Stimulated activated naive CD4-positive, alpha-beta T cell (primary cell): ENCODE measurements around the gene PIEZO2.

Experiments
- DNase-seq, 6 experiments: peaks; one replicate each; lab custom pipeline; 2025; lab: John Stamatoyannopoulos, UW

The PIEZO2 gene

DNA sequence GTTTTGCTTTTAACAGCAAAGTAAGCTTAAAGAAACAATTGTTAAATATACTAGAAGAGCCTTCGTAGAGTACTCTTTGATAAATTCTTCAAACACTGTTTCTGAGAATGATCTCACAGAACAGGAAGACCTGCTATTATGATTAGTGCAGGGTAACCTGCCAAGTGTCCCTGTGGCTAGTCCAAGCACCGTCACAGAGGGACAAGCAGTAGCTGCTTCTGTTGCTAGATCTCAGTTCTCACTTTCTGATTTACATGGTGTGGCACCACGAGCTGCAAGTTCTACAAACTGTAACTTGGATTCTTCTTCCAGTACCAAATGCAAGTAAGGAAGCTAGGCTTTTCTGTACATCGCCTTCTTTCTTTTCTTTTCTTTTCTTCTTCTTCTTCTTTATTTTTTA, 121.5 kb downstream of the PIEZO2 start:
- DNase-seq, result no peak

DNA sequence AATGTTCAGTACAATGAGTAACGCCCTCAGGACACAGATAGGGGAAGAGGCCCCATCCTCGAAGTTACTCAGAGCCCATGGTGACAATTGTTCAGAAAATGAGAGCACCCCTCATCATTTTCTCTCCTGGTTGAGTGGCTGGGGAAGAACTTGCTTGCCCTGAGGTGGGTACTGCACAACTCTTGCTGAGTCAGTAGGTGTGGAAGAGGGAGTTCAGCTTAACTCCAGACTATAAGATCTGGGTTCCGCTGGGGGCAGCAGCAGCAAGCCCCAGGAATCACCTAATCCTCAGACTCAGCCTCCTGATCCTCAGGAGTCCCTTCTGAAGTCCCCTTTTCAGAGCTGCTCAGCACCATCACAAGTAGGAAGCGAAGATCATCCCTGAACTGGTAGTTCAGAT, 123.7 kb downstream of the PIEZO2 start:
- no peak for DNase-seq

DNA sequence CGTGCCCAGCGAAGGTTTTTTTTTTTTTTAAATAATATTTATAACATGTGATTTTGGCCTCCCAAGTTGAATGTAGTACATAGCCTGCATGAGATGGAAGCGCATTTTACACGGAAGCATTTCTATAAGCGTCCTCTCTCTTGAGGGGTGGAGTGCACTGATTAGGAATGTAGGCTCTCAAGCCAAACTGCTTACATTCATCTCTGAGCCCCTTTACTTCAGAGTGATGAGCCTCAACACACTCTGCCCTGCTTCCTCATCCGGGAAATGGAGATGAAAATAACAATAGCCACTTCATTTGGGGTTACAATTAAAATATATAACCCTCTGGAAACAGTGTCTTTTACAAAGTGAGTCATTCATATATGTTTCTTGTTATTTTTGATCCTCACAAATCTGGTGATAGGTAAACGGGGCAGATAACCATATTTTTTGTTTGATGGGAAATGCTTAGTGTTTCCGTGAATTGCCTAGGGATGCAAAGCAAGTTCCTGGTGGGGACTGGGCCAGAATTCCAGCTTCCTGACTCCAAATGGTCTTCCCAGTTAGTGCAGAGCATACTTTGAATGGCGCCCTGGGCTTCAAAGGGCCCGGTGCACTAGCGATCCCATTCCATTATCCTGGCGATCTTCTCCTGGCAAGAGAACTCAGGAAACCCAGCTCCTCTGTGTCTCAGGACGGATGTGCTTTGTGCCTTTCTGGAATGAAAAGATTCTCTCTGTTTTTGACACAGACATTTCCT, 124.3 kb downstream of the PIEZO2 start:
- DNase-seq, result no peak

DNA sequence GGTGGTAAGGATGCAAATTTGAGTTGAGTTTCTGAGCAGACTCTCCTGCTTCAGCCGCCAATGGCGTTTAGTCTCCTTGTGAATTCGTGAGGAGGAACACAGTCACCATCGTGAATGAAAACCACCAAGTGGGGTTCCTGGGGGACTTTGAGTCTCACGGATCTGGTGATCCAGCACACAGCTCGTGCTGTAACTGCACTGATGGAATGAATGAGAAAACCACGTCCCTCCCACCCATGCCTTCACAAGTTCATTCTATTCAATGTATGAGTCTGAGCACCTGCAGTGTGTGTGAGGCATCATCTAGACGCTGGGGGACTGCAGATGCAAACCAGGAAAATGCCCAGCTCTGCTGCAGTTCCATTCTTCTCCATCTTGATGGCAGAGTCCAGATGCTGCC, 127.9 kb downstream of the PIEZO2 start:
- no peak for DNase-seq

DNA sequence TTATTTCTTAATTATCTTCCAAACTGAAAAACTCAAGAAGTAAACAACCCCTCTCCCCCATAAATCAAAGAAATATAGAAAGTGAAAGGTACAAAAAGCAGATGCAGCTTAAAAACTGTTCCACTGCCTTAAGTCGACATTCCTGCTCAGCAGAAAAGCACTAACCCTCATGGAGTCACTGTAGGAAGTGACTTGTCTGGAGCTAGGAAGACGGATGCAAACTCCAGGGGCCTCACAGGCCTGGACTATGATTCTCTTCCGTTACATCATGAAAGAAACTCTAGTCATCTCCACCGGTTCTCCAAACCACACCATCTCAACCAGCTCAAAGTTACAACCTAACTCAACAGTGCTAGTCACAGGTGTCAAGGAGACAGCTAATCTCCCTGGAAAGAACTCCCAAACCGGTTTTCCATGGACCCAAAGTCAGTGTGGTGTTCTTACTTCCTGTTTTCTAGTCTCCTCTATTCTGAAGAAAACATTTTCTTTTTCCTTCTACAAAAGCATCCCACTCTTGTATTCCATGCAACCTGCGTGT, 128.4 kb downstream of the PIEZO2 start:
- DNase-seq, result no peak

DNA sequence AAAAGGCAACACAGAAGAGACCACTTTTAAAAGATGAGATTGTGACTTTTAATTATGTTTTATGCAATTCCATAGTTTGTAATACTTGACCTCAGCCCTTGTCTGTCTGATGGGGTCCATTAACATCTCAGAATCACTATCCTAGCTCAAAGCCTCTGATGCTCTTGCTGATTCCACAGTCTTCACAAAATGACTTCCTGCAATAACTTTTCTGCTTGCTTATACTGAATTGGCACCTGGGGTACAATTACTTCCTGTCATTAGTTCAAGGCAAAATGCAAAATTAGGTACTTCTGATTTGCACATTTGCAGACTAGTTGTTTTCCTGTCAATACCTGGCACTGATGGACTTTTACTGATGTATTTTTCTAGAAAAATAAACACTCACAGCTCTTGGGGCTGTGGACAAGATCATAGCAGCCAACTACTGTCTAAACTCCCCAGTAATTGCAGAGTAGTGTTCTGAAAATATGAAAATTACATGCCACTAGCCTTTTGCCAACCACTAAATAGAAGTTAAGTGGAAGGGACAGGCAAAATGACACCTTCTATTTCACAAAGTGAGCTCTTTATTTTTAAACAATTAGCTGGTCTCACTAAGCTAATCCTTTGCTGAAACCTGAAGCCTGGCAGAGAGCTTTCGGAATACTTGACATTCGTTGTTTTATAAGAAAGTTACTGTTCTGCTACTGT, 129.1 kb downstream of the PIEZO2 start:
- DNase-seq, result no peak

DNA sequence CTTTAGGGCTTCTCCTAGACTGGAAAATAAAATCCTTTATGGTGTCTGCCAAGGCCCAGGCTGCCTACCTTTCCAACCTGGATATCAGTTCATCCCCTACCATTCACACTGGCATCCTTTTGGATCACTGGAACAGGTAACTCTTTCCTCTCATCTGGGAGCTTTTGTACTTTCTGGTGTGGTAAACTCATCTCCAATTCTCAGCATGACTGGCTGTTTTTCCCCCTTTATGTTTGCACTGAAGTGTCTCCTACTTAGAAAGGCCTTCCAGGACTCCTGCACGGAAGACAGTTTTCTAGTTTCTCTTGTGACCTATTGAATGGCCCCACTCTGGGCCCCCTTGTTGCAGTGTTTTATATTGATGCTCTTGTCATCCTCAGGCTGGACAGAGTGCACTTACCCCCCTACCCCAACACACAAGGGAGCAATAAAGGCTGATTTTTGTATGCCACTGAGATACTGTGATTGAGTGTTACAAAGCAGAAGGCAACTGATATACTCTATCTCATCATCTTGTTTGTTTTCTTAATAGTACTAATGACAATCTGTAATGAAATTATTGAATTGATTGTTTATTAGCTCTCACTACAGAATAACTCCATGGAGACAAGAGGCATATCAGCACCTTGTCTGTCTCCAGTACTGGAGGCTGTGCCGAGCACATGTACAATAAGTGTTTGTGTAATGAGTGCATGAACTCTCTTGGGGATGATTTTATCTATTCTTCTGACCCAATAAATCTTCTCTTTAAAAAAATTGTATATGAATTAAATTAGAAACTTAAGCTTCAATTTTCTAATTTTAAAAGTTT, 129.9 kb downstream of the PIEZO2 start:
- DNase-seq, result no peak

DNA sequence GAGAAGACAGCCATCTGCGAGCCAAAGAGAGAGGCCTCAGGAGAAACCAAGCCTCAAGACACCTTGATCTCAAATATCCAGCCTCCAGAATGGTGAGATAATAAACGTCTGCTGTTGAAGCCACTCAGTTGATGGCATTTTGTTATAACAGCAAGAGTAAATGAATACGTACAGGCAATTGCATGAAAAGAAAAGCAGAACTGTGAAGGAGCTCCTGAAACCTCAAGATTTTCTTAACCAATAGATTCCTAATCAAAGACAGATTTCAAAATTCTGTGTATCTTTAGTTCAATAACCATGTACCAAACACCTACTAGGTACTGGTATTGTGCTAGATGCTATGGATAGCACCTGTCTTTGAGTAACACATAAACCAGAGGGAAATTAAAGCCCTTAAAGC, 139.5 kb downstream of the PIEZO2 start:
- no peak for DNase-seq

DNA sequence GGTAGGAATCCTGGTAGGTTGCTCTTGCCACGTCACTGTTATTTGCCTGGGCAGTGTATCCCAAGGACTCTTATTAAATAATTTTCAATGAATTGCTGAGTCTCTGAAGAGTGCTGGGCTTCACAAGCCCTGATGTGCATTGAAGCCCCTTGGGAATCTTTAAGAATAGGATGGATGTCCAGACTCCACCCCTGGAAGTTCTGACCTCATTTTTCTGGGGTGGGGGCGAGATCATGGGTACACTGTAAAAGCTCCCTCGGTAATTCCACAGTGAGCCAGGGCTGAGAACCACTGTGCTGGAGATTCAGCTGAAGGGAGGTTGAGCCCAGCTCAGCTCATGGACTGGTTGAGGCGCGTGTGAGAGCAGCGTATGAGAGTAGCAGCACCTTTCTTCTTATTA, 140.2 kb downstream of the PIEZO2 start:
- no peak for DNase-seq

DNA sequence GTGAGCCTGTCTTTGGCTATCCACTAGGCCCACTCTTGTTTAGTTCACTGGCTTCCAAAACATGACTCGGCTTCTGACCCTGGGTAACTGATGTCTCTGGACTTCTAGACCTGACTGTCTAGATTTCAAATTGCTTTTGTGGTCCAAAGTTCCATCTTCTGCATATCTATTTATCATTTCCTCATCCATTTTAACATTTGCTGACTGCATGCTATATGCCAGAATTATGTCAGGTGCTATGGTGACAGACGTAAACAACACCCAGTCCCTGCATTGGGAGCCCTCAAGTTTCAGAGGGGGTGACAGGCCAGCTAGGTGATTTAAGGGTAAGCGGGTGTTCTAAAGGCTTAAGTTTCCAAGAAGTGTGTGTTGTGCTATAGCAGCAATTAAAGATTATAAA, 140.9 kb downstream of the PIEZO2 start:
- DNase-seq, result no peak

DNA sequence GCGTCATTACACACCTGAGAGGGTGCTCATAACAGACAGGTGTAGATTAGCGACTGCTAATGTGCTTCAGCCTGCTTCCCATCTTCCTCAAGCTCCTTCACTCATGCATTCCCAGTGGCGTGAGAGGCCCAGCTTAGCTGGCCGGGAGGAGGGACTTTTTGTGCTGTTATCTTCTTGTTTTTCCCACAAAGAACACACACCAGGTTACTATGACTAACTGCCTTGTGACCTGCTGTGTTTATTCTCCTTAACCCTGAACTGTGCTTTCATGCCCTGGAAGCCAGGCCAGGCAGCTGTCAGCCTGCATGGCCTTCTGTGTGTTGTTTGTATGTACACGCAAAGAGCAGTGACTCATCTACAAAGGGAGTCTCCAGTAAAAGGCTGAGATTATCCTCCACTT, 143.8 kb downstream of the PIEZO2 start:
- DNase-seq, result no peak

DNA sequence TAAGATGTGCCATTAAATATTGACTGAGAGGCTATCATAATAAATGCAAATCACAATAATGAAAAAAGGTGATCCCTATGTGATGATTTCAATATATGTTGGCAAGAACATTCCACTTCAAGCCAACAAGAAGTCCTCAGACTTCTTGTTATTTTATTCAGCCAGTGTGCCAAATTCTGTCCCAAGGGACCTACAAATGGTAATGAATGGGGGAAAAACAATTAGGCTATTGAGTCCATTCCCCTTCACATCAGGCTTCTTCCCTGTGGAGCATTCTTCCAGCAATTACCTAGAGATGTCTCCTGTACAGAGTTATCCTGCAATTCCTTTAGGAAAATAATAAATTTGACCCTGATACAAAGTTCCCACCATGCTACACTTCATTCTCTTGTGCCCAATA, 144.4 kb downstream of the PIEZO2 start:
- no peak for DNase-seq

DNA sequence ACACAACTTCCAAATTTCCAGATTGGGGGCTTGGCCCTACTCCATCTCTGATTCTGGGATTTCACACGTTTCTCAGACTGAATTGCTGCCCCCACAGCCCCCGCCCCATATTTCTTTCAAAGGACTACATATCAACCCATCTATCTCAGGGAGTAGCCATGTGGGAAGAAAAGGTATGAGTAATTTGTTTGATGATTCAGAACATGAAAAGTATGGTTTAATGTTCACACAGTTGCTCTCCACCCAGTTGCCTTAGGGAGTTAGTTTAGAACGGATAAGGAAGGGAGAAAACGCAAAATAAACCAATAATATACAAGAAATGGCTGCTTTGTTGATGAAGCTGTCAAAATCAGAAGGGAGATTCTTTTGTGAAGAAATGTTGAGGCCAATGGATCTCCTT, 145.1 kb downstream of the PIEZO2 start:
- no peak for DNase-seq

DNA sequence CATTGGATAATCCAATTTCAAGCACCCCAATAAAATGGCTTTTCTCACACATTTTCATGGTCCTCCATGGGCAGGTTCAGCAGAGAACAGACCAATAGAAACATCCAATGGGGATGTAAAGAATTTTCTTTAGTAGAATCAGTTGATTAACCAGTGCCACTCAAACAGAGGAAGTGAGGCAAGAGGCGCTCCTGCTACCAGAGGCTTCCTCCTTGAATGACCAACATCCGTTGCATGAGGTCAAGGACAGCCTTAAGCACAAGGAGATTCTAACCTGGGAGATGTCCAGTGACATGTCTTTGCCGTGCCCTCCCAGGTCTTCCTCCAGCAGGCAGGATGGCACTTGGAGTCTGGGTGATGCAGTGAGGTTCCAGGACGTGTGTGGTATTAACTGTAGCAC, 146.6 kb downstream of the PIEZO2 start:
- DNase-seq, result no peak

DNA sequence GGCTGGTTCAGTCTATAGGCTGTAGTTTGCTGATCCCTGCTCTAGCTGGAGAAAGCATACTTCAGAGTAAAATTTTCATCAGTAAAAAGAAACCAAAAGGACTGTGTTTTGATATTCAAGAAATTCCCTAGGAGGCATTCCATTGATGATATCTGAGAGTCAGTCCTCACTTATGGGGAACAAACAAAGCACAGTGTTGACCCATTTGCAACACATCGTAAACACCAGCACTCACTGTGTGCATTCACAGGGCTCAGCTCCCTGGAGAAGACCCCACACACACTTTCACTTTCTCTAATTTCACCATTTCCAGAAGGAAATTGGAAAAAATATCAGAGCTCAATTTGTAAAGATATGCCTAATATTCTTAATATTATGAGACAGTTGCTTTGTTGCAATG, 147.1 kb downstream of the PIEZO2 start:
- no peak for DNase-seq

DNA sequence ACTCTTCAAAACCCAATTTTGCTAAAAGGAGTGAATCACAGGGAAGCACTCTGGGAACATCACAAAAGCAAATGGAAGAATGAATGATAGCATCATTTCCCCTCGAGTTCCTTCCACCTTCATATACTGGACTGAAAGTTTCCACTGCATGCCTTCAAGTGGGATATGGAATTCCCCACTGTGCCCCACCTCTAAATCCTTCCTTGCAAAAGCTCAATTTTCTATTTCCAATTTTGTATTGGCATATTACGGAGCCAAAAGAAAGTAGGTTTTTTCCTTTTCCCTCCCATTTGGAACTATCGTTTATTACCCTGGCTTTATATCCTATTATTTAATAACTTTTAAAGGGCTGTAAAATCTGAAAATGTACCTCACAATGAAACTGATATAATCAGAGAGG, 149.3 kb downstream of the PIEZO2 start:
- DNase-seq, result no peak

DNA sequence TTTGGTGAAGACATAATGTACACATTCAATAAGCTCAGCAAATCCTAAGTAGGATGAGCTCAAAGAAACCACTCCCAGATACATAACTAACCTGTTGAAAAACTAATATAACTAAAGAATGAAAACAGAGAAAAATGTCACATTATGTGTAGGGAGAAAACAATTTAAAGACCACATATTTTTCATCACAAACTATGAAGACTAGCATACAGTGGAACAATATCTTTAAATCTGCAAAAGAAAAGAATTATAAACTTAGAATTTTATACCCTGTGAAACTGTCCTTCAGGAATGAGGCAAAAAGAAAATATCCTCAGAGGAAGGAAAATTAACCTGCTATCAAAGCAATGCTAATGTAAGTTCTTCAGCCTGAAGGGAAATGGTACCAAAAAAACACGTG, 151.5 kb downstream of the PIEZO2 start:
- DNase-seq, result no peak

DNA sequence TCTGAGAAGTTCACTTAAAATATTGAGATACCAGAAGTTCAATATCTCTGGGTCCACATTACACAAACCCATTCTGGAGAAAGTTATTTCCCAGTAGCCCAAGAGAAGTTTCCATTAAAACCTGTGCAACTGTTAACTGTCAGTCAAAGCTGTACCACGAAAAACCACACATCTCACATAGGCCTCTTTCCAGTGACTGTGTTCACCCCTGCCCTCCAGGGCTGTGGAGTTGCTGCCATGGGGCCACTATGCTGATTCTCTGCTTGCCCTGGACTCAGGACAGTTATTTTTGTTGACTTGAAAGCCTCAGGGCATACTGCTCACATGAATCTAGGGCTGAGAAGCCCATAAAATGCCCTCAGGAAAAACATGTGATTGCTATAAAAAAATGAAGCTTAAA, 153.8 kb downstream of the PIEZO2 start:
- no peak for DNase-seq

DNA sequence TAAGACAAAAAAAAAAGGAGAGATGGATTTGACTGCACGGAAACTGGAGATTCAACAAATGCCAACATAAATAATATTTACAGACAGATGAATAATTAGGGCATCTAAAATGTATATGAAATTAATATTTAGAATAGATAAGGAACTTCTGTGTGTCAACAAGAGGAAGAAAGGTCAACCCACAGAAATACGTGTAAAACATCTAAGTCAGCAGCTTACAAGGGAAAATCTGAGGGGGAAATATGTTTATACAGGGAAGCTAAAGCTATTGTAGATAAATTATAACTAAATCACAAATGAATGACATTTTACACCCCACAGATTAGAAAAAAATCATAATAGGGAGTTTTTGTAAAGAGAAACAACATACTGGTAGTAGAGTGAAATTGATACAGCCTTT, 159.9 kb downstream of the PIEZO2 start:
- DNase-seq, result no peak

DNA sequence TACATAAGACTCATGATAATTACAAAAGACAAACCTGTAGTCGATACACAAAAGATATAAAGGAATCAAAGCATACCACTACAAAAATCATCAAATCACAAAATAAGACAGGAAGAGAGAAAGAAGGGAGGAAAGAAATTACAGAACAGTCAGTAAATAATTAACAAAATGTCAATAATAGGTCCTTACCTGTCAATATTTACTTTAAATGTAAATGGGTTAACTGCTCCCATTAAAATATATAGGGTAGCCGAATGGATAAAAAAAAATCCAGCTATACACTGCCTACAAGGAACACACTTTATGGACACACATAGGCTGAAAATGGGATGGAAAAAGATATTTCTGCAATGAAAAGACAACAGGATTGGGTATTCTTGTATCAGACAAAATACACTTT, 163.7 kb downstream of the PIEZO2 start:
- DNase-seq, result no peak

DNA sequence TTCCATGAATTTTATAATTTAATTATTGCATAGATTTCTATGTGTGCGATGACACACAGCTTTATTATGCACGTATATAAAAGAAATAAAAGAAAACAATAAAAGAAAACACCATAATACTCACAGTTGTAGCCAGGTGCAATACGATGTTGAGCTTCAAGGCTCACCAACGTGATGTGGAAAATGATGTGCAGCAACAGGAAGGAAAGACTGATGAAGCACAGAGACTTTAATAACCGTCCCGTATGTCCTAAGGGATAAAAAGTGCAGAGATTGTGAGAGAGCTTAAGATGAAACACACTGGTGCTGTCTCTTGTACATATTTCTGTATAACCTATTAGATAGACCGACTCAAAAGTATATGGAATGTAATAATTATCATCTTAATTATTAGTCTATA, 170.0 kb downstream of the PIEZO2 start:
- no peak for DNase-seq

DNA sequence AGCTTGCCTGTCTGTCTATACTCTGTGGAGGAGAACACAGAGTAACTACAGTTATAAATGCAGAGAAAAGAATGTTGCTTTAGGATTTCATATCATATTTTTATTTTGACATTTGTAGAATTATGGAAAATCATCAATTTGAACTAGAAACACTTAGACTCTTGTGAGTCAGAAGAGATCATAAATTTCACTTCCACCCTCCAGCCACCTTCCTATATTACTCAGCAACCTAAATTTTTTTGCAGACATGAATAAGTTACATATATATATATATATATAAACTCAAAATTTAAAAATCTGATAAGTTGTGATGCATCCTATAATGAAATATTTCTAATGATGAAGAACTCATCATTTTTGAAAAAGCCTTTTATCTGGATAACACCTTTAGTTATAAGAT, 172.3 kb downstream of the PIEZO2 start:
- DNase-seq, result no peak
